Sigmoid colon (tissue), 7 donors: ENCODE measurements around the gene MAOA. TPM values are rescaled to one million over a fixed set of nuclear protein-coding genes. Genes with fewer than 3 reads are reported as not detected.

Source experiments
- DNase-seq: peaks from one replicate; pipeline ENCODE4 v3.0.0-alpha.2; 2019
- H3K27ac ChIP-seq, 4 donors: fragments of 200-600 bp; sonication (generic); one replicate each; pipeline ENCODE4 v1.5.1; 2016 to 2019; ENCODE audit warnings: mild to moderate bottlenecking in 1 of 4
- H3K27me3 ChIP-seq, 3 donors: fragments of 200-600 bp; sonication (generic); one replicate each; pipeline ENCODE4 v1.5.1; 2019; ENCODE audit warnings: mild to moderate bottlenecking in 1 of 3
- H3K36me3 ChIP-seq, 4 donors: fragments of 200-600 bp; sonication (generic); one replicate each; pipeline ENCODE4 v1.5.1; 2016 to 2019
- H3K4me1 ChIP-seq, 4 donors: fragments of 200-600 bp; sonication (generic); one replicate each; pipeline ENCODE4 v1.5.1; 2017 to 2019
- H3K4me3 ChIP-seq, 4 donors: fragments of 200-600 bp; sonication (generic); one replicate each; pipeline ENCODE4 v1.5.1; 2017 to 2019; ENCODE audit warnings: mild to moderate bottlenecking in 2 of 4, moderate library complexity in 1 of 4
- H3K9me3 ChIP-seq, 4 donors: fragments of 200-600 bp in 3 of 4; sonication (generic) in 3 of 4; one replicate each; pipeline versions ENCODE4 v1.5.1 to v1.6.1; 2013 to 2019
- EP300 ChIP-seq, 4 donors: sonication (generic); formaldehyde crosslinking; IDR thresholded peaks; one replicate each; pipeline ENCODE4 v1.6.1; 2017; ENCODE audit warnings: antibody characterized with exemption in 4 of 4
- POLR2A ChIP-seq, 2 donors: fragments of 450-650 bp; IDR thresholded peaks; one replicate each; pipeline ENCODE4 v1.6.1; 2016; ENCODE audit warnings: antibody characterized with exemption in 2 of 2, mild to moderate bottlenecking in 2 of 2, moderate library complexity in 2 of 2
- POLR2AphosphoS5 ChIP-seq, 4 donors: sonication (generic); formaldehyde crosslinking; IDR thresholded peaks; one replicate each; pipeline ENCODE4 v1.6.1; 2017; ENCODE audit warnings: antibody characterized with exemption in 4 of 4
- WGBS, 2 donors: extraction: QIAGEN DNeasy Blood & Tissue Kit; methylation state at CpG; one replicate each; pipeline ENCODE4 v1.1.7; 2013; 5-methylcytosine and 5-hydroxymethylcytosine counted together
- intact Hi-C: fragments of 100-400 bp; cut with DNase I; formaldehyde crosslinking; loops from one replicate; pipeline ENCODE4 v1.15.1; 2023
- polyA plus RNA-seq, 3 donors: library from polyadenylated mRNA; stranded (reverse); fragments of 200-250 nt; gene quantifications; one replicate each; pipeline ENCODE4 v1.2.3, GENCODE V29; 2013
- total RNA-seq, 4 donors: library from RNA; depleted of rRNA; stranded (reverse); fragments of >200 nt; gene quantifications; one replicate each; pipeline ENCODE4 v1.1.0, GENCODE V29; 2016
- TF ChIP-seq, protein P1 (sequence below), 4 experiments: fragments of 450-650 bp in 3 of 4; fragments of 200-600 bp in 1 of 4; IDR thresholded peaks; one replicate each; pipeline ENCODE4 v1.5.1; 2016 to 2019; ENCODE audit warnings: antibody characterized with exemption in 4 of 4, mild to moderate bottlenecking in 3 of 4, moderate library complexity in 2 of 4
- donor health status: healthy with polysubstance abuse.
- donor health status: Bipolar disorder and iron deficiency.
- donor health status: healthy.

The MAOA gene
- total and polyA plus RNA-seq, 7 donors, result 116 to 230 (median 180) TPM

DNA sequence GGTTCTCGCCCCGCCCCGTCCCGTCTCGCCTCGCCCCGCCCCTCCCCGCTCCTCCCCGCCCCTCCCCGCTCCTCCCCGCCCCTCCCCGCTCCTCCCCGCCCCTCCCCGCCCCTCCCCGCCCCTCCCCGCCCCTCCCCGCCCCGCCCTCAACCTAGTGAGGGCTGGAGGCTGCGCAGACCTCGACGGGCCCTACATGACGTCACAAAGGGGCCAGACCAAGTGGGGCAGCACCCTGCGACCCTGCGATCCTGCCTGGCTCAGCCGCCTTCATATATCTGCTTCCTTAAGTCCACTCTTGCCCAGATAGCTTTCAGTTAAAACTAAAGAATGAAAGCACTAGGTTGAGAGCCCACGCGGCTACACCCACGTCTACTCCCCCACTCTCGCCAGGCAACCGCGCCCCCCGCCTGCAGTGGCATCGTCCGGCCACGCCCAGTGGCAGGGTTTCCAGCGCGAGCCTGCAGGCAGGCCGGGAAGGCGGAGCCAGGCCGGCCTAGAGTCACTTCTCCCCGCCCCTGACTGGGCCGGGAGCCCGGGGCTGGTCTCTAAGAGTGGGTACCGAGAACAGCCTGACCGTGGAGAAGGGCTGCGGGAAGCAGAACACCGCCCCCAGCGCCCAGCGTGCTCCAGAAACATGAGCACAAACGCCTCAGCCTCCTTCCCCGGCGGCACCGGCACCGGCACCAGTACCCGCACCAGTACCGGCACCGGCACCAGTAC, 1.5 kb upstream of the MAOA start:
- DNase-seq, result peak; percentile 97
- no peaks in the 10 kb centered on the region for H3K9me3 ChIP-seq
- TF ChIP-seq EP300 (IDR thresholded peaks at IDR 0.05), result no peak
- TF ChIP-seq, protein P1, sequence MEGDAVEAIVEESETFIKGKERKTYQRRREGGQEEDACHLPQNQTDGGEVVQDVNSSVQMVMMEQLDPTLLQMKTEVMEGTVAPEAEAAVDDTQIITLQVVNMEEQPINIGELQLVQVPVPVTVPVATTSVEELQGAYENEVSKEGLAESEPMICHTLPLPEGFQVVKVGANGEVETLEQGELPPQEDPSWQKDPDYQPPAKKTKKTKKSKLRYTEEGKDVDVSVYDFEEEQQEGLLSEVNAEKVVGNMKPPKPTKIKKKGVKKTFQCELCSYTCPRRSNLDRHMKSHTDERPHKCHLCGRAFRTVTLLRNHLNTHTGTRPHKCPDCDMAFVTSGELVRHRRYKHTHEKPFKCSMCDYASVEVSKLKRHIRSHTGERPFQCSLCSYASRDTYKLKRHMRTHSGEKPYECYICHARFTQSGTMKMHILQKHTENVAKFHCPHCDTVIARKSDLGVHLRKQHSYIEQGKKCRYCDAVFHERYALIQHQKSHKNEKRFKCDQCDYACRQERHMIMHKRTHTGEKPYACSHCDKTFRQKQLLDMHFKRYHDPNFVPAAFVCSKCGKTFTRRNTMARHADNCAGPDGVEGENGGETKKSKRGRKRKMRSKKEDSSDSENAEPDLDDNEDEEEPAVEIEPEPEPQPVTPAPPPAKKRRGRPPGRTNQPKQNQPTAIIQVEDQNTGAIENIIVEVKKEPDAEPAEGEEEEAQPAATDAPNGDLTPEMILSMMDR (IDR thresholded peaks at IDR 0.05), result peak in 1 of 4 experiments; percentile 30
- TF ChIP-seq POLR2A (IDR thresholded peaks at IDR 0.05), result peak; percentile 25 to 78
- TF ChIP-seq POLR2AphosphoS5 (IDR thresholded peaks at IDR 0.05), result peak; percentile 84 to 95 (median 90)
- intact Hi-C loops, result loop anchor here (2.0 to 5.0 kb wide), 4 partner anchors 38 to 94 kb away; no protein-coding TSS in a partner anchor
- H3K27me3 ChIP-seq, result no peaks in the 10 kb centered on the region
- H3K27ac ChIP-seq, result peak overlapping the region; percentile 89 to 95 (median 92)
- H3K4me1 ChIP-seq, result peaks cover 0 to 2% (median 0%) of the 10 kb centered on the region in 4 donors
- 1% methylated on average over 40 to 50 of the region's 57 CpGs for WGBS, 2 donors
- peak overlapping the region; percentile 66 to 81 (median 75) for H3K4me3 ChIP-seq
- H3K36me3 ChIP-seq, result no peaks in the 10 kb centered on the region

DNA sequence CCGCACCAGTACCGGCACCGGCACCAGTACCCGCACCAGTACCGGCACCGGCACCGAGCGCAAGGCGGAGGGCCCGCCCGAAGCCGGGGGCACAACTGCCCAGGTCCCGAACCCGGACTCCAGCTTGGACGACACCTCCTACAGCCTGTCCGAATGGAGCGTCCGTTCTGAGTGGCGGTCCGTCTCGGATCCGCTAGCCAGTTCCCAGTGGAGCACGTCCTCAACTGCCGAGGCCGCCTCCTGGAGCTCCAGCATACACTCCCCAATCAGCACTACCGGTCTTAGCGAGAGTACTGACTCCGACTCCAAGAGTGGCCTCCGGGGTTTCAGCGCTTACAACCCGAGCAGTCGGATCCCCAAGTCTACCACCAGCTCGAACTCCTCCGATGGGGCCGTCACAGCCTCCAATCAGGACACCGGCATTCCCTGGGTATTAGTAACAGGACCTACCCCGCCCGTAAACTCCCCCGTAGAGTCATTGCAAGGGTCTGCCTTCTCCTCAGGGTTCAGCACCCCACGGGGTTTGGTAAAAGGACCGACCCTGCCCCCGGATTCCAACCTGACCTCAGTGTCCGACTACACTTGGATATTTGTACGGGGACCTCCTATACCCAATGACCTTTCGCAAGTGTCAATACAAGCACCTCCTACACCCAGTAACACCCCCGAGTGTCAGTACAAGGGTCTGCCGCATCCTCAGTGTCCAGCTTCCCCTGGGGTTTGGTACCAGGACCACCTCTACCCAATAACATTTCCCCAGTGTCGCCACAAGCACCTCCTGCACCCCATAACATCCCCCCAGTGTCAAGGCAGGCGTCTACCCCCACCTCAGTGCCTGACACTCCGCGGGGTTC, 721 bp upstream of the MAOA start:
- intact Hi-C loops, result loop anchor here (2.0 to 5.0 kb wide), 4 partner anchors 37 to 95 kb away; no protein-coding TSS in a partner anchor
- peak; percentile 76 for DNase-seq

DNA sequence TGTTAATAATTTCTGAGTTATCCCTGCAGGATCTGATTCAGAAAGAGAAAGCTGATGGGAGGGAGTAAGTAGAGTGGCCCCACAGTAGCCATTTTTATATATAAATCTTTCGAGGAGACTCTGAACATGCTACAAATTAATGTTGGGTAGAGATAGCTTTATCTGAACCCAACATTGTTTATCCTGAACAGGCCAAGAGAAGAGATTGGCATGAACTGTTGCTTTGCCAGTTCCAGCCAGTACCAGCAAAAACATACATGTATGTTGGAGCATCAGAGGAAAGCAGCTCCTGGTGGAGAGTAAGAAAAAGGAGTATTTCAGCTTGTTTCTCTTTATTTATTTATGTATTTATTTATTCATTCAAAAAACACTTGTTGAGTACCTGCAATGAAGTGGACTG, 1.6 kb downstream of the MAOA start:
- intact Hi-C loops, result loop anchor here (1.0 to 5.0 kb wide), 3 partner anchors 35 to 93 kb away; no protein-coding TSS in a partner anchor
- 11 to 53% methylated on average over 1 of the region's 1 CpG for WGBS, 2 donors
- Histone ChIP-seq H3K36me3 (no peaks in the 10 kb centered on the region), H3K27ac (peak overlapping the region; percentile 50 to 92 (median 76)), H3K4me3 (peak overlapping the region; percentile 28 to 81 (median 69)), H3K4me1 (peaks cover 0 to 21% (median 0%) of the 10 kb centered on the region in 4 donors), H3K27me3 (no peaks in the 10 kb centered on the region), H3K9me3 (no peaks in the 10 kb centered on the region)
- TF ChIP-seq, protein P1 (IDR thresholded peaks at IDR 0.05), result no peak
- TF ChIP-seq POLR2A (IDR thresholded peaks at IDR 0.05) (no peak), EP300 (IDR thresholded peaks at IDR 0.05) (no peak), POLR2AphosphoS5 (IDR thresholded peaks at IDR 0.05) (no peak)
- DNase-seq, result no peak

More for the DNA sequence above, 721 bp upstream of the MAOA start:
- H3K27ac ChIP-seq, result peak overlapping the region; percentile 89 to 95 (median 92)
- WGBS, 2 donors, result 0 to 1% methylated on average over 51 of the region's 51 CpGs
- H3K36me3 ChIP-seq, result no peaks in the 10 kb centered on the region
- H3K4me1 ChIP-seq, result peaks cover 0 to 9% (median 0%) of the 10 kb centered on the region in 4 donors
- TF ChIP-seq POLR2A (IDR thresholded peaks at IDR 0.05), result no peak
- no peak for TF ChIP-seq POLR2AphosphoS5 (IDR thresholded peaks at IDR 0.05)
- TF ChIP-seq, protein P1 (IDR thresholded peaks at IDR 0.05), result no peak
- no peak for TF ChIP-seq EP300 (IDR thresholded peaks at IDR 0.05)
- no peaks in the 10 kb centered on the region for H3K27me3 ChIP-seq
- H3K9me3 ChIP-seq, result no peaks in the 10 kb centered on the region
- H3K4me3 ChIP-seq, result peak overlapping the region; percentile 66 to 81 (median 75)

DNA sequence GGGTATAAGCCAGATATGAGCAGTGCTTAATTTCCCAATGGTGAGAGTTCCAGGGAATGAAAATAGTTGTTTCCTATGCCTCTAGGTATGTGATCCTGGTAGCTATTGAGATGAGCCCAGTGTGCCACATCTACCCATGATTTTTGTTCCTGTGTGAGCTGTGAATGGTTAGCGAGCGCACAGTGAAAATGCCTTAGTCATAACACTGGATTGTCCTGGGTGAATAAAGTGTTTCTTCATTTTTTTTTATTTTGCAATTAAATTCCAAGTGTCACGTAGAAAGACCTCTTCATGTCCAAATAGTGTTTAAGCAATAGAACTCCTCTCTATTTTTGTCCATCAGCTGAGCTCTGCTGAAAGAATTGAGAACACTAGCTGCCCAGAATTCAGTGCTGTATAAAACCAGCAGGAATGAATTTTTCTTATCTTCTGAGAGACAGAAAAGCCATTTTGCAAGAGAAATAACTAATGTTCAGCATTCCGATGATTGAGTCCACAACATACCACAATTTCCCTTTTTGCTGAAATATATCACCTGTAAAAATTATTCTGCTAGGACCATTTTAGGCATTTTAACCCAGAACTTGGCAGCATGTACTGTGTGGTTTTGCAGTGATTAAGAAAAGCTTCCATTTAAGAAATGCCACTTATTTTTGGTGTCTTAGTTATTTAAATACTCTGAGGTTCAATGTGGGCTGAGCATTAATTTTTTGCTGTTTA, 5.6 kb downstream of the MAOA start:
- H3K27me3 ChIP-seq, result no peaks in the 10 kb centered on the region
- H3K27ac ChIP-seq, result peak overlapping the region in 3 of 4 donors; percentile 23 to 92 (median 65)
- DNase-seq, result no peak
- no peaks in the 10 kb centered on the region for H3K9me3 ChIP-seq
- TF ChIP-seq EP300 (IDR thresholded peaks at IDR 0.05), result no peak
- TF ChIP-seq POLR2AphosphoS5 (IDR thresholded peaks at IDR 0.05), result peak in 2 of 4 donors; percentile 14 to 17
- peak overlapping the region in 1 of 4 donors; percentile 13 for H3K4me3 ChIP-seq
- intact Hi-C loops, result no loop called here
- peaks cover 0 to 27% (median 0%) of the 10 kb centered on the region in 4 donors for H3K4me1 ChIP-seq
- WGBS, 2 donors, result 24 to 59% methylated on average over 4 of the region's 4 CpGs
- no peaks in the 10 kb centered on the region for H3K36me3 ChIP-seq
